ENCODE results near the gene CDK8. TPM values are rescaled to one million over a fixed set of nuclear protein-coding genes. Genes with fewer than 3 reads are reported as not detected.
A peak's percentile ranks its signal among the peaks of the same experiment; 100 is the strongest.

The CDK8 gene
- total and polyA plus RNA-seq, 9 of the 15 experiments (the other 6 are each of a cell fraction or from before 2014, with no cell fraction given): 11.3 to 33.7 (median 20.3) TPM

DNA sequence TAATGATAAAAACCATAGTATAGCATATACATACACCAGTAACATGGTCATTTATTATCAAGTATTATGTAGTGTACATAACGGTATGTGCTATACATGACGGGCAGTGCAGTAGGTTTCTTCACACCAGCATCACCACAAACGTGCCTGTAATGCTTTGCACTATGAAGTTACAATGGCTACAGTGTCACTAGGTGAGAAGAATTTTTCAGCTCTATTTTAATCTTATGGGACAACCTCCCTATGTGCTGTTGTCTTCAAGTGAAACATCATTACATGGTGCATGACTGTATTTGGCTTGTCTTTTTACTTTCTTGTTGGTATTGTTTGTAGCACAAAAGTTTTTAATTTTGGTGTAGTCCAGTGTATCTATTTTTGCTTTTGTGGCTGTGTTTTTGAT, 18.7 kb downstream of the CDK8 start (continued):
- TF ChIP-seq, protein P1, sequence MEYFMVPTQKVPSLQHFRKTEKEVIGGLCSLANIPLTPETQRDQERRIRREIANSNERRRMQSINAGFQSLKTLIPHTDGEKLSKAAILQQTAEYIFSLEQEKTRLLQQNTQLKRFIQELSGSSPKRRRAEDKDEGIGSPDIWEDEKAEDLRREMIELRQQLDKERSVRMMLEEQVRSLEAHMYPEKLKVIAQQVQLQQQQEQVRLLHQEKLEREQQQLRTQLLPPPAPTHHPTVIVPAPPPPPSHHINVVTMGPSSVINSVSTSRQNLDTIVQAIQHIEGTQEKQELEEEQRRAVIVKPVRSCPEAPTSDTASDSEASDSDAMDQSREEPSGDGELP (CRISPR knock-in tag; IDR thresholded peaks at IDR 0.05; ENCODE audit: borderline replicate concordance): no peak

DNA sequence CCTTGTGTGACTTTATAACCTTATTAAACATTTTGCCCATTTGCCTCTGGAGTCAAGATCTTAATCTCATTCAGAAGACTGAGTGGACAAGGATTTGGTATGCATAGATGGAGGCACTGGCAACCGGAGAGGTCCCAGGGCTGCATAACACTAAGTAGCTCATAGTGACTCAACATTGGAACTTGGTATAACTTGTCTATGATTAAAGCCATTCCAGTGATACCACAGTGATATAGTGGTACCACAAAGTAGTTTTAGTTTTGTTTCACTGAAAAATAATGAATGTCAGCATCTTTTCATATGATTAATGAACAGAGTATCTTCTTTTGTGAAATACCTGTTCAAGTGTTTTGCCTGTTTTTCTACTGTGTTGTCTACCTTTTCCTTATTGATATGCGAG, 26.4 kb downstream of the CDK8 start:
- Histone ChIP-seq H3K79me2 (ENCODE audit: control insufficient read depth, insufficient read depth, low read length) (peaks cover 18% of the 10 kb centered on the region), H3K9me1 (ENCODE audit: control insufficient read depth, insufficient read depth, low read length) (no peaks in the 10 kb centered on the region), H3K9me3 (replicated peaks; ENCODE audit: control insufficient read depth, insufficient read depth, low read depth, low read length) (no peaks in the 10 kb centered on the region), H3K27ac (ENCODE audit: extremely low read depth, low read depth, low read length) (no peak overlapping the region), H3K4me2 (ENCODE audit: insufficient read depth, low read length) (no peak overlapping the region), H3K4me3 (no peak overlapping the region), H3K27me3 (ENCODE audit: control insufficient read depth in 2 of 2, insufficient read depth in 2 of 2, low read length in 2 of 2) (no peaks in the 10 kb centered on the region), H2AFZ (ENCODE audit: low read depth, low read length) (no peak overlapping the region), H4K20me1 (replicated peaks; ENCODE audit: control insufficient read depth, insufficient read depth, low read length) (no peaks in the 10 kb centered on the region), H3K4me1 (replicated peaks in 1 of 2; ENCODE audit: control insufficient read depth in 2 of 2, insufficient read depth in 2 of 2, low read length in 2 of 2) (peaks cover 0 to 5% of the 10 kb centered on the region in 2 experiments; a peak in 1 of 5 replicates), H3K36me3 (ENCODE audit: control insufficient read depth, insufficient read depth, low read length) (peaks cover 9% of the 10 kb centered on the region; the same call in 2 of the 3 replicates), H3K9ac (ENCODE audit: insufficient read depth in 1 of 2, low read depth in 2 of 2, low read length in 2 of 2) (no peak overlapping the region)
- POLR2A ChIA-PET: no interaction called here
- CTCF ChIA-PET (ENCODE audit: low intra/inter-chr PET ratio): no interaction called here
- TF ChIP-seq ZNF586 (CRISPR knock-in tag; conservative IDR thresholded peaks at IDR 0.05): no peak
- peak; percentile 29; the same call in 1 of the 2 replicates for TF ChIP-seq ZNF316 (IDR thresholded peaks at IDR 0.05)
- no peak for TF ChIP-seq STAG1 (CRISPR knock-in tag; IDR thresholded peaks at IDR 0.05; ENCODE audit: borderline replicate concordance)
- no peak for TF ChIP-seq SREBF2 (CRISPR knock-in tag; IDR thresholded peaks at IDR 0.05)
- TF ChIP-seq NUFIP1 (IDR thresholded peaks at IDR 0.05; ENCODE audit: partially characterized antibody): no peak
- TF ChIP-seq C11orf30 (IDR thresholded peaks at IDR 0.05; ENCODE audit: low read depth): peak; percentile 17; the same call in 1 of the 2 replicates
- no TSS peak for BruUV-seq (replicated peaks)
- DNase-seq (ENCODE audit: extremely low read depth in 1 of 4, low spot score in 3 of 4) (no peak), ATAC-seq (no peak), FAIRE-seq (no peak)
- intact Hi-C loops (cut with micrococcal nuclease): no loop called here
- WGBS (ENCODE audit: insufficient coverage, low coverage, missing lambda C conversion rate): 88% methylated on average over 2 of the region's 2 CpGs
- in situ Hi-C loops (cut with MboI): no loop called here

All from K562 (cell line).